ENCODE measurements around the gene SYK.
"Not testable (repeated sequence)": the region's sequence is repeated elsewhere in the genome, so short reads cannot be mapped to it uniquely, and the experiment has no call there.

Gene SYK

GRCh38 chr9:90815944-90816357, 14.3 kb downstream of the SYK start:
- no peaks in the 10 kb centered on the region for H3K27me3 ChIP-seq (ENCODE audit: control insufficient read depth, insufficient read depth, low read length)
- no peak overlapping the region for H3K4me3 ChIP-seq (ENCODE audit: low read length)
- no peak overlapping the region for H3K9ac ChIP-seq (ENCODE audit: low read length)
- peaks cover 10% of the 10 kb centered on the region for H3K4me1 ChIP-seq (ENCODE audit: control insufficient read depth, insufficient read depth, low read length)
- no peaks in the 10 kb centered on the region for H3K36me3 ChIP-seq (ENCODE audit: control insufficient read depth, insufficient read depth, low read length)
- no peaks in the 10 kb centered on the region for H3K9me3 ChIP-seq (ENCODE audit: control insufficient read depth, low read length)

GRCh38 chr9:90816690-90817089, 15.1 kb downstream of the SYK start:
- Histone ChIP-seq H3K36me3 (ENCODE audit: control insufficient read depth, insufficient read depth, low read length) (no peaks in the 10 kb centered on the region), H3K9me3 (ENCODE audit: control insufficient read depth, low read length) (no peaks in the 10 kb centered on the region), H3K4me3 (ENCODE audit: low read length) (no peak overlapping the region), H3K9ac (ENCODE audit: low read length) (no peak overlapping the region), H3K4me1 (ENCODE audit: control insufficient read depth, insufficient read depth, low read length) (peaks cover 10% of the 10 kb centered on the region), H3K27me3 (ENCODE audit: control insufficient read depth, insufficient read depth, low read length) (no peaks in the 10 kb centered on the region)

- Histone ChIP-seq H3K9ac (ENCODE audit: low read length) (no peak overlapping the region), H3K36me3 (ENCODE audit: control insufficient read depth, insufficient read depth, low read length) (no peaks in the 10 kb centered on the region), H3K4me1 (ENCODE audit: control insufficient read depth, insufficient read depth, low read length) (peaks cover 10% of the 10 kb centered on the region), H3K9me3 (ENCODE audit: control insufficient read depth, low read length) (no peaks in the 10 kb centered on the region), H3K27me3 (ENCODE audit: control insufficient read depth, insufficient read depth, low read length) (no peaks in the 10 kb centered on the region), H3K4me3 (ENCODE audit: low read length) (no peak overlapping the region)
These were observed 16.7 kb downstream of the SYK start for GRCh38 chr9:90818279-90818678.

- not testable (repeated sequence) for H3K27me3 ChIP-seq (ENCODE audit: control insufficient read depth, insufficient read depth, low read length); H3K9me3 ChIP-seq (ENCODE audit: control insufficient read depth, low read length); H3K9ac ChIP-seq (ENCODE audit: low read length); H3K36me3 ChIP-seq (ENCODE audit: control insufficient read depth, insufficient read depth, low read length); H3K4me3 ChIP-seq (ENCODE audit: low read length)
- peaks cover 10% of the 10 kb centered on the region for H3K4me1 ChIP-seq (ENCODE audit: control insufficient read depth, insufficient read depth, low read length)
These were observed 18.8 kb downstream of the SYK start for GRCh38 chr9:90820406-90820805.

- not testable (repeated sequence) for H3K9me3 ChIP-seq (ENCODE audit: control insufficient read depth, low read length); H3K9ac ChIP-seq (ENCODE audit: low read length); H3K4me3 ChIP-seq (ENCODE audit: low read length); H3K36me3 ChIP-seq (ENCODE audit: control insufficient read depth, insufficient read depth, low read length); H3K27me3 ChIP-seq (ENCODE audit: control insufficient read depth, insufficient read depth, low read length)
- H3K4me1 ChIP-seq (ENCODE audit: control insufficient read depth, insufficient read depth, low read length): peaks cover 10% of the 10 kb centered on the region
These were observed 19.6 kb downstream of the SYK start for GRCh38 chr9:90821236-90821635.

- Histone ChIP-seq H3K4me3 (ENCODE audit: low read length) (no peak overlapping the region), H3K36me3 (ENCODE audit: control insufficient read depth, insufficient read depth, low read length) (no peaks in the 10 kb centered on the region), H3K9ac (ENCODE audit: low read length) (no peak overlapping the region), H3K4me1 (ENCODE audit: control insufficient read depth, insufficient read depth, low read length) (peaks cover 10% of the 10 kb centered on the region), H3K9me3 (ENCODE audit: control insufficient read depth, low read length) (no peaks in the 10 kb centered on the region), H3K27me3 (ENCODE audit: control insufficient read depth, insufficient read depth, low read length) (no peaks in the 10 kb centered on the region)
These were observed 20.1 kb downstream of the SYK start for GRCh38 chr9:90821697-90822096.

GRCh38 chr9:90822866-90823265, 21.2 kb downstream of the SYK start:
- H3K9ac ChIP-seq (ENCODE audit: low read length): no peak overlapping the region
- peaks cover 10% of the 10 kb centered on the region for H3K4me1 ChIP-seq (ENCODE audit: control insufficient read depth, insufficient read depth, low read length)
- H3K4me3 ChIP-seq (ENCODE audit: low read length): no peak overlapping the region
- no peaks in the 10 kb centered on the region for H3K9me3 ChIP-seq (ENCODE audit: control insufficient read depth, low read length)
- H3K27me3 ChIP-seq (ENCODE audit: control insufficient read depth, insufficient read depth, low read length): no peaks in the 10 kb centered on the region
- H3K36me3 ChIP-seq (ENCODE audit: control insufficient read depth, insufficient read depth, low read length): no peaks in the 10 kb centered on the region

GRCh38 chr9:90825586-90825985, 24.0 kb downstream of the SYK start:
- Histone ChIP-seq H3K36me3 (ENCODE audit: control insufficient read depth, insufficient read depth, low read length) (no peaks in the 10 kb centered on the region), H3K27me3 (ENCODE audit: control insufficient read depth, insufficient read depth, low read length) (no peaks in the 10 kb centered on the region), H3K9me3 (ENCODE audit: control insufficient read depth, low read length) (no peaks in the 10 kb centered on the region), H3K4me3 (ENCODE audit: low read length) (no peak overlapping the region), H3K4me1 (ENCODE audit: control insufficient read depth, insufficient read depth, low read length) (no peaks in the 10 kb centered on the region), H3K9ac (ENCODE audit: low read length) (no peak overlapping the region)

- no peak overlapping the region for H3K9ac ChIP-seq (ENCODE audit: low read length)
- H3K4me1 ChIP-seq (ENCODE audit: control insufficient read depth, insufficient read depth, low read length): no peaks in the 10 kb centered on the region
- H3K27me3 ChIP-seq (ENCODE audit: control insufficient read depth, insufficient read depth, low read length): no peaks in the 10 kb centered on the region
These were observed 24.9 kb downstream of the SYK start for GRCh38 chr9:90826326-90827020.

GRCh38 chr9:90827181-90827871, 25.7 kb downstream of the SYK start:
- no peak overlapping the region for H3K4me3 ChIP-seq (ENCODE audit: low read length)
- H3K36me3 ChIP-seq (ENCODE audit: control insufficient read depth, insufficient read depth, low read length): no peaks in the 10 kb centered on the region
- no peaks in the 10 kb centered on the region for H3K9me3 ChIP-seq (ENCODE audit: control insufficient read depth, low read length)
- no peak overlapping the region for H3K9ac ChIP-seq (ENCODE audit: low read length)
- H3K4me1 ChIP-seq (ENCODE audit: control insufficient read depth, insufficient read depth, low read length): peaks cover 1% of the 10 kb centered on the region
- no peaks in the 10 kb centered on the region for H3K27me3 ChIP-seq (ENCODE audit: control insufficient read depth, insufficient read depth, low read length)

More at GRCh38 chr9:90826326-90827020, 24.9 kb downstream of the SYK start:
- no peaks in the 10 kb centered on the region for H3K9me3 ChIP-seq (ENCODE audit: control insufficient read depth, low read length)
- no peak overlapping the region for H3K4me3 ChIP-seq (ENCODE audit: low read length)
- no peaks in the 10 kb centered on the region for H3K36me3 ChIP-seq (ENCODE audit: control insufficient read depth, insufficient read depth, low read length)

GRCh38 chr9:90830051-90830450, 28.4 kb downstream of the SYK start:
- Histone ChIP-seq H3K4me3 (ENCODE audit: low read length) (no peak overlapping the region), H3K36me3 (ENCODE audit: control insufficient read depth, insufficient read depth, low read length) (no peaks in the 10 kb centered on the region), H3K9ac (ENCODE audit: low read length) (no peak overlapping the region), H3K4me1 (ENCODE audit: control insufficient read depth, insufficient read depth, low read length) (peaks cover 12% of the 10 kb centered on the region), H3K27me3 (ENCODE audit: control insufficient read depth, insufficient read depth, low read length) (no peaks in the 10 kb centered on the region), H3K9me3 (ENCODE audit: control insufficient read depth, low read length) (no peaks in the 10 kb centered on the region)

GRCh38 chr9:90830977-90831376, 29.4 kb downstream of the SYK start:
- Histone ChIP-seq H3K9ac (ENCODE audit: low read length) (no peak overlapping the region), H3K27me3 (ENCODE audit: control insufficient read depth, insufficient read depth, low read length) (no peaks in the 10 kb centered on the region), H3K9me3 (ENCODE audit: control insufficient read depth, low read length) (no peaks in the 10 kb centered on the region), H3K36me3 (ENCODE audit: control insufficient read depth, insufficient read depth, low read length) (no peaks in the 10 kb centered on the region), H3K4me3 (ENCODE audit: low read length) (no peak overlapping the region), H3K4me1 (ENCODE audit: control insufficient read depth, insufficient read depth, low read length) (peaks cover 12% of the 10 kb centered on the region)

Measured in mucosa of stomach (tissue), 1 donor.